ENCODE measurements around the gene SERF1B.
"Not testable (repeated sequence)": the region's sequence is repeated elsewhere in the genome, so short reads cannot be mapped to it uniquely, and the experiment has no call there.

DNA sequence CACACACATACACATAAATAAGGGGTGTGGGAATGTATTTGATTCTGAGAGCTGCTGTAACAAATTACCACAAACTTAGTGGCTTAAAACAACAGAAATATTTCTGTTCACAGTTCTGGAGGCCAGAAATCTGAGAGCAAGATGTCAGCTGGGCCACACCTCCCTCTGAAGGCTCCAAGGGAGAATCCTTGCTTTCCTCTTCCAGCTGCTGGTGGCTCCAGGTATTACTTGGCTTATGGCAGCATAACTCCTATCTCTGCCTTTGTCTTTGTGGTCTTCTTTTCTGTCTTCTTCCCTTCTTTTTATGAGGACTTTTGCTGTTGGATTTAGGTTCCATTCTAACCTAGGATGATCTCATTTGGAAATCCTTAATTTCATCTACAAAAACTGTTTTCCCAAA is 16.4 kb downstream of the SERF1B start:
- not testable (repeated sequence) for TF ChIP-seq BACH2 (CRISPR knock-in tag; IDR thresholded peaks at IDR 0.05; ENCODE audit: borderline replicate concordance); ESRRG (CRISPR knock-in tag; IDR thresholded peaks at IDR 0.05); ZNF70 (CRISPR knock-in tag; IDR thresholded peaks at IDR 0.05); ZFP3 (CRISPR knock-in tag; IDR thresholded peaks at IDR 0.05); ISL1 (CRISPR knock-in tag; IDR thresholded peaks at IDR 0.05); CSDC2 (CRISPR knock-in tag; IDR thresholded peaks at IDR 0.05); ZFP30 (CRISPR knock-in tag; IDR thresholded peaks at IDR 0.05); GLIS3 (CRISPR knock-in tag; IDR thresholded peaks at IDR 0.05); RARB (CRISPR knock-in tag; IDR thresholded peaks at IDR 0.05); SNAI2 (CRISPR knock-in tag; IDR thresholded peaks at IDR 0.05); ARNTL (CRISPR knock-in tag; IDR thresholded peaks at IDR 0.05; ENCODE audit: borderline replicate concordance, low read depth)
- TF ChIP-seq, protein P1, sequence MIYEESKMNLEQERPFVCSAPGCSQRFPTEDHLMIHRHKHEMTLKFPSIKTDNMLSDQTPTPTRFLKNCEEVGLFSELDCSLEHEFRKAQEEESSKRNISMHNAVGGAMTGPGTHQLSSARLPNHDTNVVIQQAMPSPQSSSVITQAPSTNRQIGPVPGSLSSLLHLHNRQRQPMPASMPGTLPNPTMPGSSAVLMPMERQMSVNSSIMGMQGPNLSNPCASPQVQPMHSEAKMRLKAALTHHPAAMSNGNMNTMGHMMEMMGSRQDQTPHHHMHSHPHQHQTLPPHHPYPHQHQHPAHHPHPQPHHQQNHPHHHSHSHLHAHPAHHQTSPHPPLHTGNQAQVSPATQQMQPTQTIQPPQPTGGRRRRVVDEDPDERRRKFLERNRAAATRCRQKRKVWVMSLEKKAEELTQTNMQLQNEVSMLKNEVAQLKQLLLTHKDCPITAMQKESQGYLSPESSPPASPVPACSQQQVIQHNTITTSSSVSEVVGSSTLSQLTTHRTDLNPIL (CRISPR knock-in tag; IDR thresholded peaks at IDR 0.05; ENCODE audit: low read depth) = not testable (repeated sequence)
- TF ChIP-seq, protein P2, sequence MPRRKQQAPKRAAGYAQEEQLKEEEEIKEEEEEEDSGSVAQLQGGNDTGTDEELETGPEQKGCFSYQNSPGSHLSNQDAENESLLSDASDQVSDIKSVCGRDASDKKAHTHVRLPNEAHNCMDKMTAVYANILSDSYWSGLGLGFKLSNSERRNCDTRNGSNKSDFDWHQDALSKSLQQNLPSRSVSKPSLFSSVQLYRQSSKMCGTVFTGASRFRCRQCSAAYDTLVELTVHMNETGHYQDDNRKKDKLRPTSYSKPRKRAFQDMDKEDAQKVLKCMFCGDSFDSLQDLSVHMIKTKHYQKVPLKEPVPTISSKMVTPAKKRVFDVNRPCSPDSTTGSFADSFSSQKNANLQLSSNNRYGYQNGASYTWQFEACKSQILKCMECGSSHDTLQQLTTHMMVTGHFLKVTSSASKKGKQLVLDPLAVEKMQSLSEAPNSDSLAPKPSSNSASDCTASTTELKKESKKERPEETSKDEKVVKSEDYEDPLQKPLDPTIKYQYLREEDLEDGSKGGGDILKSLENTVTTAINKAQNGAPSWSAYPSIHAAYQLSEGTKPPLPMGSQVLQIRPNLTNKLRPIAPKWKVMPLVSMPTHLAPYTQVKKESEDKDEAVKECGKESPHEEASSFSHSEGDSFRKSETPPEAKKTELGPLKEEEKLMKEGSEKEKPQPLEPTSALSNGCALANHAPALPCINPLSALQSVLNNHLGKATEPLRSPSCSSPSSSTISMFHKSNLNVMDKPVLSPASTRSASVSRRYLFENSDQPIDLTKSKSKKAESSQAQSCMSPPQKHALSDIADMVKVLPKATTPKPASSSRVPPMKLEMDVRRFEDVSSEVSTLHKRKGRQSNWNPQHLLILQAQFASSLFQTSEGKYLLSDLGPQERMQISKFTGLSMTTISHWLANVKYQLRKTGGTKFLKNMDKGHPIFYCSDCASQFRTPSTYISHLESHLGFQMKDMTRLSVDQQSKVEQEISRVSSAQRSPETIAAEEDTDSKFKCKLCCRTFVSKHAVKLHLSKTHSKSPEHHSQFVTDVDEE (CRISPR knock-in tag; IDR thresholded peaks at IDR 0.05) = not testable (repeated sequence)
- TF ChIP-seq, protein P3, sequence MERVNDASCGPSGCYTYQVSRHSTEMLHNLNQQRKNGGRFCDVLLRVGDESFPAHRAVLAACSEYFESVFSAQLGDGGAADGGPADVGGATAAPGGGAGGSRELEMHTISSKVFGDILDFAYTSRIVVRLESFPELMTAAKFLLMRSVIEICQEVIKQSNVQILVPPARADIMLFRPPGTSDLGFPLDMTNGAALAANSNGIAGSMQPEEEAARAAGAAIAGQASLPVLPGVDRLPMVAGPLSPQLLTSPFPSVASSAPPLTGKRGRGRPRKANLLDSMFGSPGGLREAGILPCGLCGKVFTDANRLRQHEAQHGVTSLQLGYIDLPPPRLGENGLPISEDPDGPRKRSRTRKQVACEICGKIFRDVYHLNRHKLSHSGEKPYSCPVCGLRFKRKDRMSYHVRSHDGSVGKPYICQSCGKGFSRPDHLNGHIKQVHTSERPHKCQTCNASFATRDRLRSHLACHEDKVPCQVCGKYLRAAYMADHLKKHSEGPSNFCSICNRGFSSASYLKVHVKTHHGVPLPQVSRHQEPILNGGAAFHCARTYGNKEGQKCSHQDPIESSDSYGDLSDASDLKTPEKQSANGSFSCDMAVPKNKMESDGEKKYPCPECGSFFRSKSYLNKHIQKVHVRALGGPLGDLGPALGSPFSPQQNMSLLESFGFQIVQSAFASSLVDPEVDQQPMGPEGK (CRISPR knock-in tag; IDR thresholded peaks at IDR 0.05; ENCODE audit: borderline replicate concordance) = not testable (repeated sequence)

All from SK-N-SH treated with all-trans-retinoic acid at 6 μM for 48 hours (cell line).